Activated effector memory CD4-positive, alpha-beta T cell treated with anti-CD3 and anti-CD28 coated beads, Interleukin-2, amount 50 U/mL, for 16 hours (primary cell): ENCODE results near the gene CENPP.

Experiments
- DNase-seq: peaks from one replicate; pipeline ENCODE4 v3.0.0-alpha.2; 2020

CENPP gene

DNA sequence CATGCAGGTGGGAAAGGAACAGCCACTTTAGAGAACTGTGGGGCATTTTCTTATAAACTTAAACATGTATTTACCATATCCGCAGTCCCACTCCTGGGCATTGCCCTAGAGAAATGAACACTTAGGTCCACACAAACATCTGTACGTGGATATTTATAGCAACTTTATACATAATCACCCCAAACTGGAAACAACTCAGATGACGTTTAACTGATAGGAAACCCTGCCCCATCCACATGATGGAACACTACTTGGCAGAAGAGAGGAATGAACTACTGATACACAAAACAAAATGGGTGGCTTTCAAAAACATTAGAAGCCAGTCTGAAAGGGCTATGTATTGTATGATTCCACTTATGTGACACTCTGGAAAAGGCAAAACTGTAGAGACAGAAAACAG lies 187.6 kb downstream of the CENPP start:
- DNase-seq = no peak

DNA sequence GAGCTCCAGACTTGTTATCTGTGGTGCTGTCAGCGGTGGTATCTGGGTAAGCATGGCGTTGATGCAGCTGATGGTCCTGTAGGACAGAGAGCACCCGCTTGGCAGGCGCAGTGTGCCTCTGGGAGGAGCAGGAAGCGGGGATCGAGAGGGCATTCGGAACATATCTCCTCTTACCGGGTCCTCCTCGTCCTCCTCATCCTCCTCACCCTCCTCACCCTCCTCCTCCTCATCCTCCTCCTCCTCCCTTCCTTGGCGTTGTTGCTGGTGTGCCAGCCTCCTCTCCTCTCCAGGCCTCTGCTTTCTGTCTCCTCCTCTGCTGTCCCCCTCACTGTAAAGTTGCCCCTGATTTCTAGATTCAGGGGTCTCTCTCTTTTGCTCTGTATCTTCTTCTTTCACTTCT lies 188.9 kb downstream of the CENPP start:
- no peak for DNase-seq

DNA sequence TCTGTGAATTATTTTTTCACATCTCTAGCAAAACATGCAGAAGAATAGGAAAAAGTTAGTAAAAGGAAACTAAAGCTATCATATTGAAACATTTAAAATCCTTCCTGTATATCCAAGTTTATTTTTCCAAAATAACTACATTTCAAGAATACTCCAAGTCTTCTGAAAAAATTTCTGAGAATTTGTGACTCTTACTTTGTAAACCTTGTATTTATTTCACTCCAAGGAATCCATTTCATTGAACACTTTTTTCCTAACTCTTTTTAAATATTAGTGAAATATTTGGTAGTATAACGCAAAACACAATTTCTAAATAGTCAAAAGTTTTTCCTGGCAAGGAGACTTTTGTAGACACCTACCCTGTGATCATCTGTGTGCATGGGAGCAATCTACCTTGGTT lies 190.8 kb downstream of the CENPP start:
- no peak for DNase-seq

DNA sequence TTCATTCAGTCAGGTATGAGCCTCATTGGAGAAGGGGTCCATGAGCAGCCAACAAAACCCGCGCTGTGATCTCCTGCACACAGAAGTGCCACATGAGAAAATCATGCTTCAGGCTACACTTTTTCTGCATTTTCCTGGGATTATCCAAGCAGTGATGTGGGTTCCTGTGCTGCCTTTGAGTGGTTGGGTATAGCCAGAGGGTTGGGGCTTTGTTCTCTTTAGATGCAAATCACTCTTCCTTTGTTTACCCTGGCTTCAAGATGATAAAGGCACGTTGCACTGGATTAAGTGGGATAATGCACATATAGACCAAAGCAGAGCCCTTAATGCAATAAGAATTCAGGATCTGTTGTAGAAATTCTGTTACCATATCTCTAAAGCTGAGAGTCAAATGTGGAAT lies 191.3 kb downstream of the CENPP start:
- DNase-seq = no peak

DNA sequence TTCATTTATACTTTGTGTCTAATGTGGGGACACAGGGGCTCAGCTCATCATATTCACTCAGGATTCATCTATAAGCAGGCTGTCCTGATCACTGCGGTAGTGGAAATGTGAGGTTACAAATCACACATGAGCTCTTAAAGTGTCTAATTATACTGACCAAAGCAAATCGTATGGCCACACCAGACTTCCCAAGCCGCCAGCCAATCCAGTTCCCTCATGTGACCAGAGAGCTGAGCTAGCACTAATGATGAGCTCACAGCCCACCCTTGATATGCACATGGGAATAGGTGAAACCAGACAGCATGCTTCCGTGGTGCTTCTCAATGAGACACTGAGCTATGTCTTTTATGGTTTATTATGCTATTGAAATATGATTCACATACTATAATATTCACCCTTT lies 192.4 kb downstream of the CENPP start:
- DNase-seq = no peak

DNA sequence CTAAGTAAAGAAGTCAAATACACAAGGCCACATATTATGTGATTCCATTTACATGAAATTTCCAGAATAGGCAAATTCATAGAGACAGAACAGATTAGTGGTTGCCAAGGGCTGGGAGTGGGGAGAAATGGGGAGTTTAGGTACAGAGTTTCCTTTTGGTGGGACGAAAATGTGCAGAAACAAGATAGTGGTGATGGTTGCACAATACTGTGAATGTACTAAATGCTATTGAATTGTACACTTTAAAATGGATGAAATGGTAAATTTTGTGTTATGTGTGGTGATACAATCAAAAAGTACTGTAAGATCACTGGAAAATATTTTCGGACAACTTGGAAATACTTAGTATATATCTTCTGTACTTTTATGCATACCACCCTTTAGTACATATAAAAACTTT lies 195.1 kb downstream of the CENPP start:
- no peak for DNase-seq

DNA sequence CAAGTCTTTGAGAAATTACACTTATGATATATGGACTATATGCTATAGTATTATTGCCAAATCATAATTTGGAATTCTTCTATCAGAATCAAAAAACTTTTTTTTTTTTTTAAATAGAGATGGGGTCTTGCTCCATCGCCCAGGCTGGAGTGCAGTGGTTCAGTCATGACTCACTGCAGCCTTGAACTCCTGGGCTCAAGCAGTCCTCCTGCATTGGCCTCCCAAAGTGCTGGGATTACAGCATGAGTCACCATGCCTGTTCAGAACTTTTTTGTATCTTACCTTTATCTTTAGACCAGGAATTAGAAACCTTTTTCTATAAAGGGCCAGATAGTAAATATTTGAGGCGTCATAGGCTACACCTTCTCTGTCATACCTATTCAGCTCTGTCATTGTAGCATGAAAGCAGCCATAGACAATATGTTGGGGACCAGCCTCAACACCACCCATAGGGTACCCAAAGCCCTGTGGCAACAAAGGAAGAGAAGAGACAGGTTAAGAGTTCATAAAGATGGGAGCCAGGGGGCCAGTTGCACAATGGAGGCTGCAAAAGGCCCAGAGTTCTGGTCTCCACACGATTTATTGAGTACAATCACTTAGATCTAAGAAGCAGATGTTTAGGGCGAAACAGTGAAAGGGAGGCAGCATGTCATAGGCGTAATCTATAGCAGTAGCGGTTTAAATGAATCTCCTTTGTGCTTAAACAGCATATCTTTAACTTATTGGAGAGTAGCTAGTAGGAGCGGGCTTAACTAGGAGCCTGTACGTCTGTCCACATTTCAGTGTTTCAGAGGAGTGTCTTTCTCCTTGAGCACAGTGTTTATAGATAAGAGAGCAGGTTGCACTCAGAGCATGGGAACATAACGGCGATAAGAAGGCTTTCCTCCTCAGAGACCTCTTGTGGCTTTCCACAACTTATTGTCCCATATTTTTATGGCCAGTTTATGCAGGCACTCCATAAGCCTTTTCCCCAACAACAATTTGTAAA lies 197.5 kb downstream of the CENPP start:
- DNase-seq = no peak

DNA sequence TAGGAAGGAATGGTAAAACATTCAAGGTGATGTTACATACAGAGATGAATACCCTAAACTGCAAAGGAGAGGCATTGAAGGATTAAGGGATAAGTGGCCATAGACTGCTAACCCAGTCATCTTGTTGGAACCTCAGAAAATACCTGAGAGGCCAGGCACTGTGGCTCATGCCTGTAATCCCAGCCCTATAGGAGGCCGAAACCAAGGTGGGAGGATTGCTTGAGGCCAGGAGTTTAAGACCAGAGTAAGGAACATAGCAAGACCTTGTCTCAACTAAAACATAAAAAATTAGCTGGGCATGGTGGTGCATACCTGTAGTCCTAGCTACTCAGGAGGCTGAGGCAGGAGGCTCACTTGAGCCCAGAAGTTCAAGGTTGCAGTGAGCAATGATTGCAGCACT lies 199.1 kb downstream of the CENPP start:
- DNase-seq = no peak

DNA sequence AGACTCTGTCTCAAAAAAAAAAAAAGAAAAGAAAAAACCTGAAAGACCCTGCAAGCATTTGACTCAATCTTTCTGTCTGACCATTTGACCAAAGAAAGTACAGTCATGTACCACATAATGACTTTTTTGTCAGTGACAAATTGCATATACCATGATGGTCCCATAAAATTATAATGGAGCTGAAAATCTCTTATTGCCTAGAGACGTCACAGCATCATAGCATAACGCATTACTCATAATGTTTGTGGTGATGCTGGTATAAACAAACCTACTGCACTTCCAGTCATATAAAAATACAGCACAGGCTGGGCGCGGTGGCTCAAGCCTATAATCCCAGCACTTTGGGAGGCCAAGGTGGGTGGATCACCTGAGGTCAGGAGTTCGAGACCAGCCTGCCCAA lies 199.6 kb downstream of the CENPP start:
- DNase-seq = no peak

DNA sequence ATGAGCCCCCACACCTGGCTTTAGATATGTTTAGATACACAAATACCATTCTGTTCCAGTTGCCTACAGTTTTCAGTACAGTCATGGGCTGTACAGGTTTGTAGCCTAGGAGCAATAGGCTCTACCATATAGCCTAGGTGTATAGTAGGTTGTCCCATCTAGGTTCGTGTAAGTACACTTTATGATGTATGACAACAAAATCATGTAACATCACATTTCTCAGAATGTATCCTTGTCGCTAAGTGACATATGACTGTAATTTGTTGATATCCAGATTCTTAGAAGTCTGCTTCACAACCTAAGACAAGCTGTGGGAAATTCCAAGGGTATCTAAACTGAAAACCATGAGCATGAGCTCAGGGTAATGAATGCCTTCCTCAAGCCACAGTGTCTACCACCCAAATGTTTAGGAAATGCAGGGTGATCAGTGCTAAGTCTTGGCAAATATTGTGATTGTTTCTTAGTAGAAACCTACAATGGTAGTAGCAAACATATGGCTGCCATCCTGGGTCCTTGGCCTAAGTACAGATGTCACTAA lies 201.6 kb downstream of the CENPP start:
- no peak for DNase-seq

DNA sequence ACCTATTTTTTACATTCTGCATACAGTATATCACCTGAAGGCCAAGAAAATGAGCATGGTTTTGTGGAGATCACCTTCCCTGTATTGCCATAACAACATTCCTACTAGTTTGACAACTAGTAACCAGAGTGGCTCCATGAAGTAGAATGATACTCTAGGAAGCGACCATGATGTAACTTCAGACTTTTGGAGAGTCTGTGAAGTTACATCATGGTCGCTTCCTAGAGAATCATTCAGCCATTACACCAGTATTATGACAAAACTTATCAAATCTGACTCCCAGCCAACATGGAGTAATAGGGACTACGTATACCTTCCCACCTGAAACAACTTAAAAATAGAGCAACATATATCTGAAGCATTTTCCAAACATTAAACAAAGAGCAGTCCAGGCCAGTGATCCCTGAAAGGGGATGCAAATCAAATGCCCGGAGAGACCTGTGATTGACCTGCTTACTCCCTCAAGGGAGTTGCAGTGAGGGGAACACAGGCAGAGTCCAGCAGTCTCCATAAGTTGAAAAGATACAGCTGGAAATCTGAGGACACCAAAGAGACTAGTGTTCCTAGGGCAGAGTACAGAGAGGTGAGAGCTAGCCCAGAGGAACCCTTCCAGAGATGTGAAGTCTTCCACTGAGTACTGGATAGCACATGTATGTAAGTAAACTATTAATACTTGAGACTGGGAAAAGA lies 202.2 kb downstream of the CENPP start:
- no peak for DNase-seq

DNA sequence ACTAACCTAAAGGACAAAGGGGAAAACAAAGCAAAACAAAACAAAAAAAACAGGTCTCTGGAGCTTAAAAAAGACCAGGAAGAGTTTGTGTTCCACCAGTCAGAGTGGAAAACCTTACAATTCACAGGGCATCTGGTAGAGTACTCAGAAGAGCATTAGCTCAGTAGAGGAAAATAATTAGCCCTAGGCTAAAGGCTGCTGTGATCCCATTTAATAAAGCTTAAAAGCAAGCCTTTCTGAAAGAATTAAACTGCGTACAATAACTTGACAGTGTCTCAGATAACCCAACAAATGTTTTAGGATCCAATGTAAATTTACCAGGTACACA lies 202.7 kb downstream of the CENPP start:
- DNase-seq = no peak

DNA sequence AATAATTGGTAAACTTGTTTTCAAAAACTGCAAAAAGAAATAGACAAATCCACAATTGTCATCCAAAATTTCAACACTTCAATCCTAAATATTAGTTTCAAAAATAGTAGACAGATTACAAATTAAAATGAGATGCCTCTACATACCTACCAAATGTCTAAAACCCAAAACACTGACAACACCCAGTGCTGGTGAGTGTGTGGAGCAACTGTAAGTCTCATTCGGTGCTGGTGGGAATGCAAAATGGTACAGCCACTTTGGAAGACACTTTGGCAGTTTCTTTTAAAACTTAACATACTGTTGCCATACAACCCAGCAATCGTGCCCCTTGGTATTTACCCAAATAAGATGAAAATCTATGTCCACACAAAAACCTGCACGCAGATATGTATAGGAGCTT lies 203.4 kb downstream of the CENPP start:
- no peak for DNase-seq

DNA sequence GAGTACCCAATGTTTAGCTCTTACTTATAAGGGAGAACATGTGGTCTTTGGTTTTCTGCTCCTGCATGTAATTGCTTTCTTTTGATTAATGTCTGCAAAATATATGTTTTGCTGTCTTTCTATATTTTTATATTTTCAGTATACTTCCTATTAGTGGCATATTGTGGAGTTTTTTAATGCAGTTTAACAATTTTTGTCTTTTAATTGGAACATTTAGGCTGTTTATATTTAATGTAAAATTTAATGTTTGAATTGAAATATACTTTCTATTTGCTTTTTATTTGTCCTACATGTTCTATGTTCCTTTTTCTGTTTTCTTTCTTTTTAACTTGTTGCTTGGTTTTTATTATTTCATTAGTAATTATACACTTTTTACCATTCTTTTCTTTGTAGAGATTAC lies 205.1 kb downstream of the CENPP start:
- DNase-seq = no peak

DNA sequence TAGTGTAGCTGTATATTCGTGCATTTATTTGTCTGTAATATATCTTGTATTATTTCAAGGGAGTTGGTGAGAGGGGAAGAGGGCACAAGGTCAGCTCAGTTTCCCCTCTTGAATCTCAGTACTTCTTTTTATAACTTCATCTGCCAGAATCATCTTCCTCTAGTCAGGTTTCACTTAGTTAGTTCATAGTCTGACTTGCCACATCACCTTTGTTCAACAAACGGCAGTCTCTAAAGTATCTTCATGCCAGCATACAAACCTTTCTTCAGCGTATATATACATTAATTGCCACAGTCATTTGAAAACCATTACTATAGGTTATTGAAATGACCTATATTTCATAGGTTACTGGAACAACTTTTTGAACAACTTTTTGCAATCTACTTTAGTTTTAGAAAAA lies 208.5 kb downstream of the CENPP start:
- DNase-seq = no peak

DNA sequence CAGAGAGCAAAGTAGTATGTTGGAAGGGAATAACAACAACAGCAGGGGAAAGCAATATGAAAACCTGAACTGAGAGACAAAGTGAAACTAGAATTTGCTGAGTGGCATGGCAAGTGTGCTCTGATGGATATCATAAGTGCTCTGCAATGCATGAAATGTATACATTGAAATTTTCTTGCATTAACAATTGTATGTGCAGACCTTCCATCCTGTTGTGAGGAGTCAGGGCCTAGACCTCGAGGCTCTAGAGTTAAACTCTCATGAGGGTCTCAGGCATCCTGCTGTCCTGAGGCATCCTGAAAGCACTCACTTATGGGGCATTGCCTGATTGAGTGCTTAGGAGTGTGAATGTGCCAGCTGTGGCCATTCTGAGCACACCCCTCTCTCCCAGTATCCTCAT lies 208.9 kb downstream of the CENPP start:
- DNase-seq = no peak

DNA sequence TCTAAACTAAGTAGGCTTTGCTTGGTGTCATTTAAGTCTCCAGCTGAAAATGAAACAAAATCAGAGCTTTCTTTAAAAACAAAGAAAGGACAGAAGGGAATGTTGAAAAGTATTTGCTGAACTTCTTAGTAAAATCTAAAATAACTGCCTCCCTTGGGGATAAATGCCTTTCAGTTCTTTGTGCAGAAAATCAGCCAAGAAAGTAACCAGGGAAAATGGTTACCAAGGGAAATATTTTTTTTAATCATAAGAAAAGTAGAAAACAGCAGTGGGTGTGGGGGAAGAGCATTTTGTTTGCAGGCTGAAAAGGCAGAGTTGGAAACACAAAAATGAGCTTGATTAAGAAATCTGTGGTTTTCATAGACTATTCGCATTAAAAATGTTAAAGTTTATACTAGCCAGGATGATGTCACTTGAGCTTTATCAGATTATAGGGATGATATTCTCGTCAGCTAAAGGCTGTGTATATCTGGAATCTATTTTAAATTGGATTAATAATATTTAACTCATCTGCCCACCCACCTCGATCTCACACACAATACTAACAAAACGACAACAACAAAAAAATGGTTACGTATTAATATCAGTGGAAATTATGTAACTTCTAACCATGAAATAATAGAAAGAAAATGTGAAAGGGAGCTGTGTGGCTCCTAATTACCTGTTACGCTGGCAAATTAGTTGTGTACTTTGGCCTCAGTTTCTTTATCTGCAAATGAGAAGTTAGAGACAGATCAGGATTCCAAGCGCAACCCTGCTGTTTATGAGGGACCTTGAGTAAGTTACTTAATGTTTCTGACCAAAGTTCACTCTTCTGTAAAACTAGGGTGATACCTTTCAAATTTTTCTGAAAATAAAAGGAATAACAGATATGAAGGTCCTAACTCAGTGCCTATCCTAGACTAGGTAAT lies 210.4 kb downstream of the CENPP start, which contains the start of gene ECM2:
Gene ECM2, minus strand, starts transcription at position 51 of the 911 bp plus-strand sequence. CDS start 13,124 bp downstream, outside the sequence.
- DNase-seq = no peak

DNA sequence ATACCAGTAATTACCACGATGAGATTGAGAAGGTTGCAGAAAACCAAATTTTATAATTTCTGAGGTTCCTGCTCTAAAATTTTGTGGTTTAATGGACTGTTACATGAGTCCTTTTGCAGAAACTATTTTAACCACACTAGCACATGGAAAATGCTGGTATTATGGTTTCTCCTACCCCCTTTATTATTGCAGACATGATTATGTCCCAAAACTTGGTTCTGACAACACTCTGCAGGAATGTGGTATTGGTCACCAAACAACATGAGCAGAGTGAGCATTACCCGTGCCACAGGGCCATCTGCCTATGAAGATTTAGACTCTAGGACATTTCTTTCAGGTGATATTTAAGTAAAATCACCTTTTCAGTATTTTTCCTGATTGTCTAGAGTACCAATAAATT lies 212.8 kb downstream of the CENPP start:
- DNase-seq = no peak

DNA sequence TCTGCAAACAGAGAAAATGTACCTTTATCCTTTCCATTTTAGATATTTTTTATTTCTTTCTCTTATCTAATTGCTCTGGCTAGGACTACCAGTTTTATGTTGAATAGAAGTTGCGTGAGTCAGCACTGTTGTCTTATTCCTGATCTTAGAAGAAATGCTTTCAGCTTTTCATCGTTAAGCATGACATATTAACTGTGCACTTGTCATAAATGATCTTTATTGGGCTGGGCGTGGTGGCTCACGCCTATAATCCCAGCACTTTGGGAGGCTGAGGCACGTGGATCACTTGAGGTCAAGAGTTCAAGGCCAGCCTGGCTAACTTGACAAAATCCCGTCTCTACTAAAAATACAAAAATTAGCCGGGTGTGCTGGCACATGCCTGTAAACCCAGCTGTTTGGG lies 218.2 kb downstream of the CENPP start:
- no peak for DNase-seq

DNA sequence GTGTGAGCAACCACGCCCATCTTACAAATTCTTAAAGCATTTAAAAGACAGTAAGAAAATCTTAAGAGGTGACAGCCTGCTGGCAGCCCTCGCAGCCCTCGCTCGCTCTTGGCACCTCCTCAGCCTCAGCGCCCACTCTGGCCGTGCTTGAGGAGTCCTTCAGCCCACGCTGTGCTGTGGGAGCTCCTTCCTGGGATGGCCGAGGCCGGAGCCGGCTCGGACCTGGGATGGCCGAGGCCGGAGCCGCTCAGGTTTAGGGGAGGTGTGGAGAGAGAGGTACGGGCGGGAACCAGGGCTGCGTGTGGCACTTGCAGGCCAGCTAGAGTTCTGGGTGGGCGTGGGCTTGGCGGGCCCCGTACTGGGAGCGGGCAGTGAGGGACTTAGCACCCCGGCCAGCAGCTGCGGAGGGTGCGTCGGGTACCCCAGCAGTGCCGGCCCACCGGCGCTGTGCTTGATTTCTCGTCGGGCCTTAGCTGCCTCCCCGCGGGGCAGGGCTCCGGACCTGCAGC lies 219.3 kb downstream of the CENPP start:
- DNase-seq = no peak

DNA sequence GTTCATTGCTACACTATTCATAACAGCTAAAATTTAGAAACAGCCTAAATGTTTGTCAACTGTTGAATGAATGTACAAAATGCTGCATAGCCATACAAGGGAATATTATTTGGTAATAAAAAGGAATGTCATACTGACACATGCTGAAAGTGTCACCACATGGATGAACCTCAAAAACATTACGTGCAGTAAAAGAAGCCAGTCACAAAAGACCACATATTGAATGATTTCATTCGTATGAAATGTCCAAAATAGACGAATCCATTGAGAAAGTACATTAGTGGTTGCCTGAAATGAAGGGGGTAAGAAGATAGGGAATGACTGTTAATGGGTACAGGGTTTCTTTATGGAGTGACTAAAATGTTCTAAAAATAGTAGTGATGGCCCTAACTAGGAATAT lies 221.6 kb downstream of the CENPP start:
- no peak for DNase-seq

DNA sequence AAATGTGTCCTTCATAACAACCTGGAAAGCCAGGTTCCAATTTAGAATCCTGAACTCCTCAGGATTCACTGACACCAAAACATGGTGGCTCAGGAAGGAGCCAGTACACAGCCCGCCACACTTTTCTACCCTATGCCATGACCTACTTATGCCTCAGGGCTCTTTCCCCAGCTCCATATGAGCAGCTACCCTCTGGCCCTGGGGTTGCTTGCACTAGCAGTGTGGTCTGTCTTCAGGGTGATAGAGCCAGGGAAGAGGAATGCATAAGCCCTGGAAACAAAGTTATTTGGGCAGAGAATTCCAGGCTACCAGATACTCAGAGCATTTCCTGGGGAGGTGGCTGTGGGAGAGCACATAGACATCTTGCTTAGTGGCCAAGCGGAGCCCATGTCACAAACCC lies 225.0 kb downstream of the CENPP start:
- DNase-seq = no peak
